Lower lobe of right lung (tissue), 2 donors: Measurements from ENCODE around the gene GLT6D1. TPM values are rescaled to one million over a fixed set of nuclear protein-coding genes. Genes with fewer than 3 reads are reported as not detected.

Experiments
- ATAC-seq, 2 donors: fragments of 200-7000 bp; cut with Tn5 transposase; one replicate each; pipeline ENCODE4 v1.9.1; 2020 to 2022; ENCODE audit warnings: mild to moderate bottlenecking in 2 of 2, moderate library complexity in 2 of 2
- DNase-seq: peaks from one replicate; pipeline ENCODE4 v3.0.0-alpha.2; 2020
- H3K27ac ChIP-seq: fragments of 200-600 bp; one replicate; pipeline ENCODE4 v1.8.0; 2022
- H3K27me3 ChIP-seq: fragments of 200-600 bp; one replicate; pipeline ENCODE4 v1.8.0; 2022; ENCODE audit warnings: low read depth
- H3K36me3 ChIP-seq: fragments of 200-600 bp; one replicate; pipeline ENCODE4 v1.8.0; 2022; ENCODE audit warnings: mild to moderate bottlenecking
- H3K4me1 ChIP-seq: fragments of 200-600 bp; one replicate; pipeline ENCODE4 v1.8.0; 2022
- H3K4me3 ChIP-seq: fragments of 200-600 bp; one replicate; pipeline ENCODE4 v1.8.0; 2022; ENCODE audit warnings: mild to moderate bottlenecking
- H3K9me3 ChIP-seq: fragments of 200-600 bp; one replicate; pipeline ENCODE4 v1.8.0; 2022
- CTCF ChIP-seq: fragments of 200-600 bp; IDR thresholded peaks from one replicate; pipeline ENCODE4 v1.8.0; 2022; ENCODE audit warnings: antibody characterized with exemption, mild to moderate bottlenecking
- intact Hi-C: fragments of 100-400 bp; cut with DNase I; formaldehyde crosslinking; loops from one replicate; pipeline ENCODE4 v1.11.0; 2022
- total RNA-seq: library from RNA; stranded (reverse); fragmentation: NEBNext Ultra II Directional; extraction: Animal tissue kit (Norgen Biotek cat#: 25700); gene quantifications from one replicate; pipeline ENCODE4 v1.2.1, GENCODE V29; 2021
- donor health status: DM: no; HTN: yes; CAD: no; lungs with severe emphysema.

The GLT6D1 gene
- total RNA-seq, 1 donor from 2014 or later: not detected

GRCh38 chr9:135588371-135588770 is 51.0 kb downstream of the GLT6D1 start:
- intact Hi-C loops: no loop called here
- H3K9me3 ChIP-seq: no peaks in the 10 kb centered on the region
- no peak for TF ChIP-seq CTCF
- no peaks in the 10 kb centered on the region for H3K4me1 ChIP-seq
- no peak overlapping the region for H3K4me3 ChIP-seq
- H3K27ac ChIP-seq: no peak overlapping the region
- H3K27me3 ChIP-seq: peaks cover 11% of the 10 kb centered on the region
- ATAC-seq (no peak), DNase-seq (no peak)
- no peaks in the 10 kb centered on the region for H3K36me3 ChIP-seq

- TF ChIP-seq CTCF: no peak
- no peak overlapping the region for H3K4me3 ChIP-seq
- peaks cover 11% of the 10 kb centered on the region for H3K27me3 ChIP-seq
- intact Hi-C loops: no loop called here
- H3K27ac ChIP-seq: no peak overlapping the region
- DNase-seq (no peak), ATAC-seq (no peak)
- H3K9me3 ChIP-seq: no peaks in the 10 kb centered on the region
- H3K4me1 ChIP-seq: no peaks in the 10 kb centered on the region
- no peaks in the 10 kb centered on the region for H3K36me3 ChIP-seq
Measured at GRCh38 chr9:135587658-135588057, 51.7 kb downstream of the GLT6D1 start.

- H3K27me3 ChIP-seq: peaks cover 11% of the 10 kb centered on the region
- DNase-seq (no peak), ATAC-seq (no peak)
- TF ChIP-seq CTCF: no peak
- no peak overlapping the region for H3K4me3 ChIP-seq
- no peak overlapping the region for H3K27ac ChIP-seq
- H3K4me1 ChIP-seq: no peaks in the 10 kb centered on the region
- intact Hi-C loops: no loop called here
- no peaks in the 10 kb centered on the region for H3K36me3 ChIP-seq
- no peaks in the 10 kb centered on the region for H3K9me3 ChIP-seq
Measured at GRCh38 chr9:135586601-135587109, 52.7 kb downstream of the GLT6D1 start.

GRCh38 chr9:135584934-135585333 is 54.4 kb downstream of the GLT6D1 start:
- H3K4me1 ChIP-seq: no peaks in the 10 kb centered on the region
- H3K9me3 ChIP-seq: no peaks in the 10 kb centered on the region
- H3K36me3 ChIP-seq: no peaks in the 10 kb centered on the region
- TF ChIP-seq CTCF: no peak
- peaks cover 4% of the 10 kb centered on the region for H3K27me3 ChIP-seq
- H3K27ac ChIP-seq: no peak overlapping the region
- intact Hi-C loops: no loop called here
- ATAC-seq (no peak), DNase-seq (no peak)
- no peak overlapping the region for H3K4me3 ChIP-seq

- Histone ChIP-seq H3K27ac (no peak overlapping the region), H3K27me3 (peaks cover 4% of the 10 kb centered on the region), H3K4me1 (no peaks in the 10 kb centered on the region), H3K4me3 (no peak overlapping the region), H3K9me3 (no peaks in the 10 kb centered on the region), H3K36me3 (no peaks in the 10 kb centered on the region)
- intact Hi-C loops: no loop called here
- no peak for DNase-seq
- no peak for TF ChIP-seq CTCF
- ATAC-seq: no peak
Measured at GRCh38 chr9:135584371-135584770, 55.0 kb downstream of the GLT6D1 start.

GRCh38 chr9:135583688-135584011 is 55.7 kb downstream of the GLT6D1 start:
- no peak for TF ChIP-seq CTCF
- Histone ChIP-seq H3K27ac (no peak overlapping the region), H3K4me3 (no peak overlapping the region), H3K36me3 (no peaks in the 10 kb centered on the region), H3K4me1 (no peaks in the 10 kb centered on the region), H3K27me3 (peaks cover 4% of the 10 kb centered on the region), H3K9me3 (no peaks in the 10 kb centered on the region)
- DNase-seq: no peak
- ATAC-seq: no peak
- intact Hi-C loops: no loop called here
